GM15510 (cell line): ENCODE data around the gene ARMC7.

Experiments
- POLR2A ChIP-seq: IDR thresholded peaks from 3 replicates; pipeline ENCODE4 v1.6.1; 2011; ENCODE audit warnings: borderline replicate concordance; ENCODE audit not compliant: insufficient read length; ENCODE audit errors: extremely low read depth

Gene ARMC7

GRCh38 chr17:75075597-75076336 lies 34.0 kb upstream of the ARMC7 start:
- TF ChIP-seq POLR2A = no peak

- no peak for TF ChIP-seq POLR2A
Observed at GRCh38 chr17:75077072-75077495, 32.7 kb upstream of the ARMC7 start.

- peak; percentile 57 for TF ChIP-seq POLR2A
Observed at GRCh38 chr17:75077496-75078283, 32.1 kb upstream of the ARMC7 start.

GRCh38 chr17:75078284-75079022 lies 31.3 kb upstream of the ARMC7 start:
- no peak for TF ChIP-seq POLR2A

GRCh38 chr17:75079023-75079373 lies 30.8 kb upstream of the ARMC7 start:
- no peak for TF ChIP-seq POLR2A

- no peak for TF ChIP-seq POLR2A
Observed at GRCh38 chr17:75081611-75082540, 27.9 kb upstream of the ARMC7 start.

- TF ChIP-seq POLR2A = no peak
Observed at GRCh38 chr17:75082683-75083082, 27.1 kb upstream of the ARMC7 start.

GRCh38 chr17:75084039-75084660 lies 25.6 kb upstream of the ARMC7 start:
- no peak for TF ChIP-seq POLR2A

- TF ChIP-seq POLR2A = no peak
Observed at GRCh38 chr17:75086496-75087181, 23.1 kb upstream of the ARMC7 start.

- no peak for TF ChIP-seq POLR2A
Observed at GRCh38 chr17:75087182-75087557, 22.6 kb upstream of the ARMC7 start.

GRCh38 chr17:75087558-75088453 lies 22.0 kb upstream of the ARMC7 start, which contains the start of gene SLC16A5:
Gene SLC16A5, plus strand, starts transcription at chr17:75087954. Its CDS starts 5,683 bp downstream, at chr17:75093637.
- peak; percentile 44 for TF ChIP-seq POLR2A
